Kidney epithelial cell (primary cell): ENCODE measurements around the gene TAPBPL. TPM values are rescaled to one million over a fixed set of nuclear protein-coding genes. Genes with fewer than 3 reads are reported as not detected.

Experiments
- DNase-seq: peaks from one replicate; pipeline ENCODE4 v3.0.0-alpha.2; 2010; ENCODE audit warnings: low read depth
- H3K27me3 ChIP-seq: 2 replicates; pipeline ENCODE4 v1.6.0; 2011; ENCODE audit warnings: low read length; ENCODE audit not compliant: control insufficient read depth, insufficient read depth
- H3K36me3 ChIP-seq: 2 replicates; pipeline ENCODE4 v1.5.1; 2011; ENCODE audit warnings: low read length; ENCODE audit not compliant: control insufficient read depth, insufficient read depth
- H3K4me3 ChIP-seq: 2 replicates; pipeline ENCODE4 v1.5.1; 2011; ENCODE audit warnings: low read depth, mild to moderate bottlenecking, control low read depth, low read length
- total RNA-seq: library from RNA; depleted of rRNA; stranded (reverse); fragments of >200 nt; gene quantifications from 2 replicates; pipeline ENCODE4 v1.2.3, GENCODE V29; 2015
- TF ChIP-seq, protein P1 (sequence below): IDR thresholded peaks from 2 replicates; pipeline ENCODE4 v1.5.1; 2011; ENCODE audit warnings: mild to moderate bottlenecking, moderate library complexity, low read length, control low read depth, inconsistent platforms; ENCODE audit not compliant: insufficient read depth, poor library complexity, severe bottlenecking

Gene TAPBPL
- total RNA-seq, 1 donor from 2014 or later, result 14.4 TPM

DNA sequence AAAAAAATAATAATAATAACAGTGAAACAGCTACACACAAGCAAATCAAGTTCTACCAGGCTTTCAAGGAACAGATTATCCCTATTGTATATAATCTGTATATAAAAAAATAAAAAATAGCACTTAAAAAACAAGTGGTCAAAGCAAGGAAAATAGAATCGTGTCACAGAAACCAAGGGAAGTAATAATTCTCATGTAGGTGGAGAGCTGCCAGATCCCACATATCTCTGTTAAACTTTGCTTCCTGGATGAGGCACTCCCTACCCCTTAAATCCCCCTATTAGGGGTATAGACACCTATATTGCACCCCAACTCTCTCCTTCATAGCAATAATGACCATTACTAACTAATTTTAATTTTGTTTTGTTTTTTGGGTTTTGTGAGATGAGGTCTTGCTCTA lies 11.5 kb upstream of the TAPBPL start:
- DNase-seq, result no peak
- TF ChIP-seq, protein P1, sequence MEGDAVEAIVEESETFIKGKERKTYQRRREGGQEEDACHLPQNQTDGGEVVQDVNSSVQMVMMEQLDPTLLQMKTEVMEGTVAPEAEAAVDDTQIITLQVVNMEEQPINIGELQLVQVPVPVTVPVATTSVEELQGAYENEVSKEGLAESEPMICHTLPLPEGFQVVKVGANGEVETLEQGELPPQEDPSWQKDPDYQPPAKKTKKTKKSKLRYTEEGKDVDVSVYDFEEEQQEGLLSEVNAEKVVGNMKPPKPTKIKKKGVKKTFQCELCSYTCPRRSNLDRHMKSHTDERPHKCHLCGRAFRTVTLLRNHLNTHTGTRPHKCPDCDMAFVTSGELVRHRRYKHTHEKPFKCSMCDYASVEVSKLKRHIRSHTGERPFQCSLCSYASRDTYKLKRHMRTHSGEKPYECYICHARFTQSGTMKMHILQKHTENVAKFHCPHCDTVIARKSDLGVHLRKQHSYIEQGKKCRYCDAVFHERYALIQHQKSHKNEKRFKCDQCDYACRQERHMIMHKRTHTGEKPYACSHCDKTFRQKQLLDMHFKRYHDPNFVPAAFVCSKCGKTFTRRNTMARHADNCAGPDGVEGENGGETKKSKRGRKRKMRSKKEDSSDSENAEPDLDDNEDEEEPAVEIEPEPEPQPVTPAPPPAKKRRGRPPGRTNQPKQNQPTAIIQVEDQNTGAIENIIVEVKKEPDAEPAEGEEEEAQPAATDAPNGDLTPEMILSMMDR, result no peak
- Histone ChIP-seq H3K4me3 (no peak overlapping the region), H3K27me3 (no peaks in the 10 kb centered on the region), H3K36me3 (no peaks in the 10 kb centered on the region)

DNA sequence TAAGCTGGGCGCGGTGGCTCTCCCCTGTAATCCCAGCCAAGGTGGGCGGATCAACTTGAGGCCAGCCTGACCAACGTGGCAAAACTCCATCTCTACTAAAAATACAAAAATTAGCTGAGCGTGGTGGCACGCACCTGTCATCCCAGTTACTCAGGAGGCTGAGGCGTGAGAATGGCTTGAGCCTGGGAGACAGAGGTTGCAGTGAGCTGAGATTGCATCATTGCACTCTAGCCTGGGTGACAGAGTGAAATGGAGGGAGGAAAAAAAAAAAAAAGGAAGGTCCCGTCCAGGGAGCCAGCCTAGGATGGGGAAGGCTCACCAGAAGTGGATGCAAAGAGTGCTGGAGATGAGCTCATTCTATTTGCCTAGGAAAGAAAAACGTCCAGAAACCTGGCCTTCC lies 9.0 kb upstream of the TAPBPL start:
- TF ChIP-seq, protein P1, result no peak
- Histone ChIP-seq H3K36me3 (no peaks in the 10 kb centered on the region), H3K27me3 (no peaks in the 10 kb centered on the region), H3K4me3 (no peak overlapping the region)
- no peak for DNase-seq

DNA sequence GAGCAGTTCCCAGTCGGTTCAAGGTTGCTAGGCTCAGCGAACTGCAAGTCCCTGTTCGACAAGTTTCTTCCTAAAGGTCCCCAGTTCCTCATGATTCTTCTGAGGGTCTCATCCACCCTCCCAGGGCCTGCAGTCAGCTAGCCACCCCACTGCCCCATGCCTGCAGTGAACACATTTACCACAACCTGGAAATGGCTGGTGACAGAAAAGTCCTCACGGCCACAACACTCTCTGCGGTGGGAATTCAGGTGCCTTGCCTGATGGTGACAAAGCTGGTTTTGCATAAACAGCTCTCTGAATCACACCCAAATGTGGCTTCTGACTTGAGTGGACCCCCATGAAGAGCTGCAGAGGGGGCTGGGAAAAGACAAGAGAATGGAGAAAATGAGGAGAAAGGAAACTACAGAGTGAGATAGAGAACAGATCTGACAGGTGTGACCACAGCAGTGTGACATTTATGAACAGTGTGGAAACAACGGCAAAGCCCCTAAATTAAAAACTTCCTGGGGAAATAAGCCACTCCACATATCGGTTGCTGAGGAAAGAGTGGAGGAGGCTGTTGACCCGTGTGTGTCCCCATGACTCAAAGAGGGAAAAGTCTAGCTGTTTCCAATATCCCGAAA lies 8.4 kb upstream of the TAPBPL start:
- DNase-seq, result no peak

DNA sequence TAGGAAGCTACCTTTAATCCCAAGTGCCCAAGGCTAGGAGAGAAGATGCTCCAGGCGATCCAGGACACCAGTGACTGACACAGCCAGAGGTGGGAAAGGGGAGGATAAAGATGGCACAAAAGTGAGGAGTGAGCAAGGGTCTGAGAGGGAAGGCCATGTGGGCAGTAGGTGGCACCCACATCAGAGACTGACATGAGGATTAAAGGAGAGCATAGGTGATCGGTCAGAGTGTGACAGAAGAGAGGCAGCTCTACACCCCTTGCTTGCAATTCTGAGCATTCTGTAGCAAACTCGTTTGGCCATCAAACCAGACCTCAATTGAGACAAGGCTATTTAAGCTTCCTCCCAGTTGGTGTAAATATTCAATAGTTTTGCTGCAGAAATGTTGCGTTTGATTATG lies 7.8 kb upstream of the TAPBPL start:
- Histone ChIP-seq H3K36me3 (no peaks in the 10 kb centered on the region), H3K4me3 (no peak overlapping the region), H3K27me3 (no peaks in the 10 kb centered on the region)
- DNase-seq, result no peak
- TF ChIP-seq, protein P1, result no peak

More for the DNA sequence above, 8.4 kb upstream of the TAPBPL start:
- H3K27me3 ChIP-seq, result no peaks in the 10 kb centered on the region
- no peaks in the 10 kb centered on the region for H3K36me3 ChIP-seq
- H3K4me3 ChIP-seq, result no peak overlapping the region
- TF ChIP-seq, protein P1, result no peak

DNA sequence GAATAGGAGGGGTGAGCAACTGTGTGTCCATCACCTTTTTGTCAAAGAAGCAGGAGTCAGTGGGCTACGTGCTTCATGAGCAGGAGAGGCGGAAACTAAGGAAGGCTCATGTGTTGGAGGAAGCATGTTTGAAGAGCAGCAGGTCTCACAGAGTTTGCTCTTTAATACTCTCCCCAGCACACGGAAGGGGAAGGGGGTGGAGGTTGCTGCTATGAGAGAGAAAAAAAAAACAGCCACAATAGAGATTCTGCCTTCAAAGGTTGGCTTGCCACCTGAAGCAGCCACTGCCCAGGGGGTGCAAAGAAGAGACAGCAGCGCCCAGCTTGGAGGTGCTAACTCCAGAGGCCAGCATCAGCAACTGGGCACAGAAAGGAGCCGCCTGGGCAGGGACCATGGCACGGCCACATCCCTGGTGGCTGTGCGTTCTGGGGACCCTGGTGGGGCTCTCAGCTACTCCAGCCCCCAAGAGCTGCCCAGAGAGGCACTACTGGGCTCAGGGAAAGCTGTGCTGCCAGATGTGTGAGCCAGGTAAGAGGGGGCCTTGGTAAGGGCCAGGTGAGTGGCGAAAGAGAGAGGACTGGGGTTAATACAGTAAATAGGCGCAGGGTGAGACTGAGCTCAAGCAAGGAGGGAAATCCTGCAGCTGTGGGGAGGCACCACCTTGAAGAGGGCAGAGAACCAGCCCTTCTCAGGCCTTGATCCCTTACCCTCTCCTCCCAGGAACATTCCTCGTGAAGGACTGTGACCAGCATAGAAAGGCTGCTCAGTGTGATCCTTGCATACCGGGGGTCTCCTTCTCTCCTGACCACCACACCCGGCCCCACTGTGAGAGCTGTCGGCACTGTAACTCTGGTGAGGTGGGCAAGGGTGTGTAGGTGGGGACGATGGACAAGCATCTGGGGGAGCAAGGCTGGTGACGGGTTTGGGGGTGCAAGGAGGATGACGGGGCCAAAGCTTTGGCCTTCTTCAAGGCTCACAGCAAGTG lies 6.8 kb upstream of the TAPBPL start, which contains the start of gene CD27:
CD27 (plus strand) TSS at position 252 of the 985 bp plus-strand sequence; CDS start at position 393, 141 bp downstream.
- TF ChIP-seq, protein P1, result no peak

More for the DNA sequence above, 6.8 kb upstream of the TAPBPL start, which contains the start of gene CD27:
- no peaks in the 10 kb centered on the region for H3K27me3 ChIP-seq
- no peak for DNase-seq
- no peak within 1 kb of the TSS for H3K4me3 ChIP-seq
- H3K36me3 ChIP-seq, result no peaks in the 10 kb centered on the region
